ENCODE results near the gene CYP27A1. TPM values are rescaled to one million over a fixed set of nuclear protein-coding genes. Genes with fewer than 3 reads are reported as not detected.

CYP27A1 gene
- total RNA-seq, 2 donors from 2014 or later: 32.8 to 53.7 TPM

DNA sequence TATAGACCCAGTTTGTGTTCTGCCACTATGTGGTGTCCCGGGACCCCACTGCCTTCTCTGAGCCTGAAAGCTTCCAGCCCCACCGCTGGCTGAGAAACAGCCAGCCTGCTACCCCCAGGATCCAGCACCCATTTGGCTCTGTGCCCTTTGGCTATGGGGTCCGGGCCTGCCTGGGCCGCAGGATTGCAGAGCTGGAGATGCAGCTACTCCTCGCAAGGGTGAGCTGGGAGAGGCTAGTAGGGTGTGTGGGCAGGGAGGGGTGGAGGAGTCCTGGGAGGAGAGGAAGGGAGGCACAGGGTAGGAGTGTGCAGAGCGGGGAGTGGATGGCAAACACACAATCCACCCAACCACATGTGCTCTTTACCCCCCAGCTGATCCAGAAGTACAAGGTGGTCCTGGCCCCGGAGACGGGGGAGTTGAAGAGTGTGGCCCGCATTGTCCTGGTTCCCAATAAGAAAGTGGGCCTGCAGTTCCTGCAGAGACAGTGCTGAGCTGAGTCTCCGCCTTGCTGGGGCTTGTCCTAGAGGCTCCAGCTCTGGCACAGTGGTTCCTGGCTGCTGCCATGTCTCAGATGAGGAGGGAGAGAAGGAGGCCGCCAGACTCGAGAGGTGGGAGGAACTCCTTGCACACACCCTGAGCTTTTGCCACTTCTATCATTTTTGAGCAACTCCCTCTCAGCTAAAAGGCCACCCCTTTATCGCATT lies 32.7 kb downstream of the CYP27A1 start:
- no peak overlapping the region for H3K4me3 ChIP-seq (ENCODE audit: low read length)
- no peak for DNase-seq
- Mint-ChIP-seq H3K4me3 (no peak overlapping the region), H3K27ac (no peak overlapping the region), H3K36me3 (ENCODE audit: low read depth) (peaks cover 73% of the 10 kb centered on the region), H3K27me3 (ENCODE audit: insufficient read depth) (no peaks in the 10 kb centered on the region), H3K9me3 (no peaks in the 10 kb centered on the region), H3K4me1 (no peaks in the 10 kb centered on the region)
- no peaks in the 10 kb centered on the region for H3K4me1 ChIP-seq (ENCODE audit: control insufficient read depth, insufficient read depth, low read length)
- no peak overlapping the region for H3K27ac ChIP-seq (ENCODE audit: low read depth, low read length)
- H3K36me3 ChIP-seq (ENCODE audit: control insufficient read depth, insufficient read depth, low read length): peaks cover 58% of the 10 kb centered on the region
- 93 to 95% methylated on average over 3 to 12 of the region's 13 CpGs for WGBS, 2 experiments (ENCODE audit: insufficient coverage in 1 of 2, insufficient read length in 1 of 2)
- no peaks in the 10 kb centered on the region for H3K9me3 ChIP-seq (ENCODE audit: control insufficient read depth, low read length)
- no peak overlapping the region for H3K9ac ChIP-seq (ENCODE audit: extremely low read depth, low read length, poor library complexity, severe bottlenecking)
- H3K27me3 ChIP-seq (ENCODE audit: control insufficient read depth, insufficient read depth, low read length, poor library complexity, severe bottlenecking): no peaks in the 10 kb centered on the region
- TF ChIP-seq, protein P1, sequence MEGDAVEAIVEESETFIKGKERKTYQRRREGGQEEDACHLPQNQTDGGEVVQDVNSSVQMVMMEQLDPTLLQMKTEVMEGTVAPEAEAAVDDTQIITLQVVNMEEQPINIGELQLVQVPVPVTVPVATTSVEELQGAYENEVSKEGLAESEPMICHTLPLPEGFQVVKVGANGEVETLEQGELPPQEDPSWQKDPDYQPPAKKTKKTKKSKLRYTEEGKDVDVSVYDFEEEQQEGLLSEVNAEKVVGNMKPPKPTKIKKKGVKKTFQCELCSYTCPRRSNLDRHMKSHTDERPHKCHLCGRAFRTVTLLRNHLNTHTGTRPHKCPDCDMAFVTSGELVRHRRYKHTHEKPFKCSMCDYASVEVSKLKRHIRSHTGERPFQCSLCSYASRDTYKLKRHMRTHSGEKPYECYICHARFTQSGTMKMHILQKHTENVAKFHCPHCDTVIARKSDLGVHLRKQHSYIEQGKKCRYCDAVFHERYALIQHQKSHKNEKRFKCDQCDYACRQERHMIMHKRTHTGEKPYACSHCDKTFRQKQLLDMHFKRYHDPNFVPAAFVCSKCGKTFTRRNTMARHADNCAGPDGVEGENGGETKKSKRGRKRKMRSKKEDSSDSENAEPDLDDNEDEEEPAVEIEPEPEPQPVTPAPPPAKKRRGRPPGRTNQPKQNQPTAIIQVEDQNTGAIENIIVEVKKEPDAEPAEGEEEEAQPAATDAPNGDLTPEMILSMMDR (conservative IDR thresholded peaks at IDR 0.05): no peak

DNA sequence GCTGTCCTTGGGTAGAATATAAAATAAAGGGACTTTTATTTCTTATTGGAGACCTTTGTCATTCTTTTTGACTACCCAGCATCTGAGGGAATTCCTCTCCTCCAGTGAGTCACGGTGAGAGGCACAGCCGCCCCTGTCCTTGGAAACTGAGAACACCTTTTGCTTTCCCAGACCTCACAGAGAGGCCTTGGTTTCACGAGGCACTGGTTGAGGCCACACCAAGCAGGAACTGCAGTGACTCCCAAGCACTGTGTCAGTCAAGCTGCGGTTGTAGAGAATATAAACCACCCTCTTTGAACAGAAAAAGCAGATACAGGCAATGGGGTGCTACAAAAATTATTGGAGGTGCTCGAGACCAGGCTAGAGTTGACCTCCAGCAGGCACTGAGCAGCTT lies 33.3 kb downstream of the CYP27A1 start:
- Histone ChIP-seq H3K27me3 (ENCODE audit: control insufficient read depth, insufficient read depth, low read length, poor library complexity, severe bottlenecking) (no peaks in the 10 kb centered on the region), H3K36me3 (ENCODE audit: control insufficient read depth, insufficient read depth, low read length) (peaks cover 58% of the 10 kb centered on the region), H3K9ac (ENCODE audit: extremely low read depth, low read length, poor library complexity, severe bottlenecking) (no peak overlapping the region), H3K4me3 (ENCODE audit: low read length) (no peak overlapping the region), H3K9me3 (ENCODE audit: control insufficient read depth, low read length) (no peaks in the 10 kb centered on the region), H3K4me1 (ENCODE audit: control insufficient read depth, insufficient read depth, low read length) (no peaks in the 10 kb centered on the region), H3K27ac (ENCODE audit: low read depth, low read length) (no peak overlapping the region)
- DNase-seq: no peak
- H3K36me3 Mint-ChIP-seq (ENCODE audit: low read depth): peaks cover 73% of the 10 kb centered on the region
- H3K27me3 Mint-ChIP-seq (ENCODE audit: insufficient read depth): no peaks in the 10 kb centered on the region
- 91 to 92% methylated on average over 5 of the region's 5 CpGs for WGBS, 2 experiments (ENCODE audit: insufficient coverage in 1 of 2, insufficient read length in 1 of 2)
- H3K9me3 Mint-ChIP-seq: no peaks in the 10 kb centered on the region
- no peaks in the 10 kb centered on the region for H3K4me1 Mint-ChIP-seq
- H3K4me3 Mint-ChIP-seq: no peak overlapping the region
- TF ChIP-seq, protein P1 (conservative IDR thresholded peaks at IDR 0.05): no peak
- no peak overlapping the region for H3K27ac Mint-ChIP-seq

DNA sequence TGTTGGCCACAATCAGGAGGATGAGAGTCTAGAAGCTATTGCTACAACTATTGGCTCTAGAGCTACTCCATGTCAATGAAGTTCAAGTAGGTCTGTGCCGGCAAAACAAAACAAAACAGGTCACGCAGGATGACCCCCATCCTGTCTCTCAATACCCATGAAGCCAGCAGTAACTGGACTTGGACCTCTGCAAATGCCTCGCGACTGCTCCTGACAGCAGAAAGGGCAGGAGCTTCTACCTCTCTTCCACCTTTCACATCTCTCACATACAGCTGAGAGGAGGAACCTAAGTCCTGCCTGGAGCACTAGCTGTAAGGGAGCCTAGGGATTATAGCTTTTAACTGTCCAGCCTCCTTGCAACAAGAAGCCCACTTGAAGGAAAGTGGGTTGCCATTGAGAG lies 33.7 kb downstream of the CYP27A1 start:
- Histone ChIP-seq H3K4me3 (ENCODE audit: low read length) (no peak overlapping the region), H3K36me3 (ENCODE audit: control insufficient read depth, insufficient read depth, low read length) (peaks cover 58% of the 10 kb centered on the region), H3K9ac (ENCODE audit: extremely low read depth, low read length, poor library complexity, severe bottlenecking) (no peak overlapping the region), H3K4me1 (ENCODE audit: control insufficient read depth, insufficient read depth, low read length) (no peaks in the 10 kb centered on the region), H3K27me3 (ENCODE audit: control insufficient read depth, insufficient read depth, low read length, poor library complexity, severe bottlenecking) (no peaks in the 10 kb centered on the region), H3K9me3 (ENCODE audit: control insufficient read depth, low read length) (no peaks in the 10 kb centered on the region), H3K27ac (ENCODE audit: low read depth, low read length) (no peak overlapping the region)
- DNase-seq: no peak
- WGBS, 2 experiments (ENCODE audit: insufficient coverage in 1 of 2, insufficient read length in 1 of 2): 80 to 90% methylated on average over 1 to 4 of the region's 4 CpGs
- Mint-ChIP-seq H3K27me3 (ENCODE audit: insufficient read depth) (no peaks in the 10 kb centered on the region), H3K9me3 (no peaks in the 10 kb centered on the region), H3K27ac (no peak overlapping the region), H3K4me3 (no peak overlapping the region), H3K4me1 (no peaks in the 10 kb centered on the region), H3K36me3 (ENCODE audit: low read depth) (peaks cover 74% of the 10 kb centered on the region)
- TF ChIP-seq, protein P1 (conservative IDR thresholded peaks at IDR 0.05): no peak
